Esophagus muscularis mucosa (tissue), 4 donors: ENCODE results near the gene PARD3B.

ENCODE experiments used
- CTCF ChIP-seq, 3 experiments: fragments of 200-600 bp in 2 of 3; fragments of 450-650 bp in 1 of 3; sonication (generic) in 2 of 3; IDR thresholded peaks; one replicate each; pipeline ENCODE4 v1.5.1; 2017 to 2019; ENCODE audit warnings: antibody characterized with exemption in 3 of 3, mild to moderate bottlenecking in 2 of 3, moderate library complexity in 1 of 3
- EP300 ChIP-seq: sonication (generic); formaldehyde crosslinking; IDR thresholded peaks from one replicate; pipeline ENCODE4 v1.6.1; 2017; ENCODE audit warnings: antibody characterized with exemption
- POLR2A ChIP-seq: fragments of 450-650 bp; IDR thresholded peaks from one replicate; pipeline ENCODE4 v1.6.1; 2017; ENCODE audit warnings: antibody characterized with exemption, moderate library complexity, mild to moderate bottlenecking, low read depth
- POLR2AphosphoS5 ChIP-seq, 2 donors: sonication (generic); formaldehyde crosslinking; IDR thresholded peaks; one replicate each; pipeline ENCODE4 v1.6.1; 2017; ENCODE audit warnings: antibody characterized with exemption in 2 of 2

DNA sequence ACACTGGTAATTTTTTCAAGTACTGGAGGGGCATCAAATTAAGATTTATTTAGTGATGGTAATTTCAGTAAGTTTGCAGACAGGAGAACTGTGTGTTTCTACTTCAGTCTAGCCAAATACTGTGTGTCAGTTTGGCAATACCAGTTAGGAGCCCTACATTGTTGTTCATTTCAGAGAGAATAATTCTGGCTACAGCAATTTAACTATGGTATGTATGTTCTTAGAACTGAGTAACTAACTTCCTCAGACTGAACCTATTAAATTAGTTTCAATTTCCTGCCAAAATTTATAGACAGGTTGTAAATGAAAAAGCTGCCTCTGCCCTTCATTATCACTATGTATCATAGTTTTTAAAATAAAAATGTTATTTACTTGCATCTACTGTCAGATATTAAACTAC, 332.4 kb downstream of the PARD3B start:
- TF ChIP-seq CTCF (IDR thresholded peaks at IDR 0.05) (no peak), POLR2A (no peak), EP300 (no peak), POLR2AphosphoS5 (IDR thresholded peaks at IDR 0.05) (no peak)
